ENCODE measurements around the gene MPL. TPM values are rescaled to one million over a fixed set of nuclear protein-coding genes. Genes with fewer than 3 reads are reported as not detected.
A peak's percentile ranks its signal among the peaks of the same experiment; 100 is the strongest.

Gene MPL
- total RNA-seq, 1 experiment from 2014 or later, result not detected

DNA sequence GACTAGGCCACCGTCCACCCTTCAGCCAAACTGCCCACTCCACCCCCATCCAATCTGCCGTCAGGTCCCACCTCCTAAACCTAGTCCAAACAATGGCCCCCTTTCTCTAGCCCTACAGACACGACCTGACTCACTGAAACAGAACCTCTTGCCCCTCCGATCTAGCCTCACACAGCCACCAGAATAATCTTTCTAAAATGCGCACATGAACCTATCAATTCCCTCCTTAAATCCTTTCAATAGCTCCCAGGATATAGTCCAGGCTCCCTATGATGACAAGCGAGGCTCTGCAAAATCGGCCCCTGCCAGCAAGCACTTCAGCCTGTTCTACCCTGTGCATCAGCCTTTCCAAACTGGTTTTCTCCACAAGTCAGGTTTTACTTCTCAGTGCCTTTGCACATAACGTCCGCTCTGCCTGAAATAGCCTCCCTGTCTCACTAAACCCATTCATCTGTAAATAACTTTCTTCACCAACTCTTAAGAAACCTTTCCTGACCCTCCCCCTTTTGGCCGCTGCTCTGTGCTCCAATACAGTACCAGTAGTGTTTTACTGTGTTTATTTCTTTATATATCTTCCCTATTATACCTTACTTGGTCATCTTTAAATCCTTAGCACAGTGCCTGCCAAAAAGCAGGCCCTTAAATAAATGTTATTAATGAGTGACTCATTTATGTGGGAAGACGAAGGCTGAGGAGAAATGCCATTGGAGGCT lies 12.1 kb downstream of the MPL start:
- no peaks in the 10 kb centered on the region for H3K36me3 ChIP-seq (ENCODE audit: insufficient read depth, low read length, poor library complexity, severe bottlenecking)
- no peak for DNase-seq (ENCODE audit: low spot score)
- no peaks in the 10 kb centered on the region for H3K27me3 ChIP-seq (replicated peaks; ENCODE audit: insufficient read depth, low read depth, low read length, poor library complexity)
- peak overlapping the region; percentile 52 for H3K4me3 ChIP-seq (ENCODE audit: low read depth, low read length, poor library complexity, severe bottlenecking)
- peaks cover 8% of the 10 kb centered on the region for H3K4me1 ChIP-seq (ENCODE audit: insufficient read depth, low read length, poor library complexity, severe bottlenecking)
- CTCF ChIA-PET, result no interaction called here
- no peak overlapping the region for H3K27ac ChIP-seq (ENCODE audit: low read depth, low read length, poor library complexity, severe bottlenecking)
- no peaks in the 10 kb centered on the region for H3K9me3 ChIP-seq (ENCODE audit: low read depth, low read length, poor library complexity, severe bottlenecking)
- no peak for TF ChIP-seq EZH2 (IDR thresholded peaks at IDR 0.05; ENCODE audit: borderline replicate concordance, low read depth, low read length, poor library complexity, severe bottlenecking)
- TF ChIP-seq, protein P1, sequence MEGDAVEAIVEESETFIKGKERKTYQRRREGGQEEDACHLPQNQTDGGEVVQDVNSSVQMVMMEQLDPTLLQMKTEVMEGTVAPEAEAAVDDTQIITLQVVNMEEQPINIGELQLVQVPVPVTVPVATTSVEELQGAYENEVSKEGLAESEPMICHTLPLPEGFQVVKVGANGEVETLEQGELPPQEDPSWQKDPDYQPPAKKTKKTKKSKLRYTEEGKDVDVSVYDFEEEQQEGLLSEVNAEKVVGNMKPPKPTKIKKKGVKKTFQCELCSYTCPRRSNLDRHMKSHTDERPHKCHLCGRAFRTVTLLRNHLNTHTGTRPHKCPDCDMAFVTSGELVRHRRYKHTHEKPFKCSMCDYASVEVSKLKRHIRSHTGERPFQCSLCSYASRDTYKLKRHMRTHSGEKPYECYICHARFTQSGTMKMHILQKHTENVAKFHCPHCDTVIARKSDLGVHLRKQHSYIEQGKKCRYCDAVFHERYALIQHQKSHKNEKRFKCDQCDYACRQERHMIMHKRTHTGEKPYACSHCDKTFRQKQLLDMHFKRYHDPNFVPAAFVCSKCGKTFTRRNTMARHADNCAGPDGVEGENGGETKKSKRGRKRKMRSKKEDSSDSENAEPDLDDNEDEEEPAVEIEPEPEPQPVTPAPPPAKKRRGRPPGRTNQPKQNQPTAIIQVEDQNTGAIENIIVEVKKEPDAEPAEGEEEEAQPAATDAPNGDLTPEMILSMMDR (conservative IDR thresholded peaks at IDR 0.05; ENCODE audit: low read depth, low read length), result no peak
- BruUV-seq (replicated peaks), result no TSS peak
- intact Hi-C loops (cut with micrococcal nuclease; ENCODE audit: unreplicated experiment), result loop anchor here (10.0 kb wide), 1 partner anchor 105 kb away; no protein-coding TSS in a partner anchor
- POLR2A ChIA-PET (ENCODE audit: low non-redundant PET), result no interaction called here

DNA sequence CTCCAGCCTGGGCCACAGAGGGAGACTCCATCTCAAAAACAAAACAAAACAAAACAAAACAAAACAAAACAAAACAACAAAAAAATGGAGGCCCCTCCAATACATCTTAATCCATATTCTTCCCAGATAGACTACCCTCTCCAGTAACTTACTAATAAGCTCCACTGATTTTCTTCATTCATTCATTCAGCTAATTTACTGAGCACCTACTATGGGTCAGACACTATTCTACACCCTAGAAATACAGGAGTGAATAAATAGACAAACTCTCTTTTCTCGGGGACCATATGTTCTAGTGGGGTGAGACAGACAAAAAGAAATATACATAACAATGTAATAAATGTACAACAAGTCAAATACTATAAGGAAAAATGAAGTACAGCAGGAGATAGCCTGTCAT lies 13.4 kb downstream of the MPL start:
- no TSS peak for BruUV-seq (replicated peaks)
- no peak overlapping the region for H3K27ac ChIP-seq (ENCODE audit: low read depth, low read length, poor library complexity, severe bottlenecking)
- H3K9me3 ChIP-seq (ENCODE audit: low read depth, low read length, poor library complexity, severe bottlenecking), result no peaks in the 10 kb centered on the region
- H3K36me3 ChIP-seq (ENCODE audit: insufficient read depth, low read length, poor library complexity, severe bottlenecking), result no peaks in the 10 kb centered on the region
- intact Hi-C loops (cut with micrococcal nuclease; ENCODE audit: unreplicated experiment), result loop anchor here (10.0 kb wide), 1 partner anchor 106 kb away; no protein-coding TSS in a partner anchor
- no peak for DNase-seq (ENCODE audit: low spot score)
- H3K4me3 ChIP-seq (ENCODE audit: low read depth, low read length, poor library complexity, severe bottlenecking), result no peak overlapping the region
- CTCF ChIA-PET, result no interaction called here
- POLR2A ChIA-PET (ENCODE audit: low non-redundant PET), result interaction anchor here (0.6 kb wide), 1 partner anchor 463 kb away, joined by 5 read pairs; no protein-coding TSS in a partner anchor
- TF ChIP-seq, protein P1 (conservative IDR thresholded peaks at IDR 0.05; ENCODE audit: low read depth, low read length), result no peak
- TF ChIP-seq EZH2 (IDR thresholded peaks at IDR 0.05; ENCODE audit: borderline replicate concordance, low read depth, low read length, poor library complexity, severe bottlenecking), result no peak
- H3K4me1 ChIP-seq (ENCODE audit: insufficient read depth, low read length, poor library complexity, severe bottlenecking), result peaks cover 8% of the 10 kb centered on the region
- no peaks in the 10 kb centered on the region for H3K27me3 ChIP-seq (replicated peaks; ENCODE audit: insufficient read depth, low read depth, low read length, poor library complexity)

DNA sequence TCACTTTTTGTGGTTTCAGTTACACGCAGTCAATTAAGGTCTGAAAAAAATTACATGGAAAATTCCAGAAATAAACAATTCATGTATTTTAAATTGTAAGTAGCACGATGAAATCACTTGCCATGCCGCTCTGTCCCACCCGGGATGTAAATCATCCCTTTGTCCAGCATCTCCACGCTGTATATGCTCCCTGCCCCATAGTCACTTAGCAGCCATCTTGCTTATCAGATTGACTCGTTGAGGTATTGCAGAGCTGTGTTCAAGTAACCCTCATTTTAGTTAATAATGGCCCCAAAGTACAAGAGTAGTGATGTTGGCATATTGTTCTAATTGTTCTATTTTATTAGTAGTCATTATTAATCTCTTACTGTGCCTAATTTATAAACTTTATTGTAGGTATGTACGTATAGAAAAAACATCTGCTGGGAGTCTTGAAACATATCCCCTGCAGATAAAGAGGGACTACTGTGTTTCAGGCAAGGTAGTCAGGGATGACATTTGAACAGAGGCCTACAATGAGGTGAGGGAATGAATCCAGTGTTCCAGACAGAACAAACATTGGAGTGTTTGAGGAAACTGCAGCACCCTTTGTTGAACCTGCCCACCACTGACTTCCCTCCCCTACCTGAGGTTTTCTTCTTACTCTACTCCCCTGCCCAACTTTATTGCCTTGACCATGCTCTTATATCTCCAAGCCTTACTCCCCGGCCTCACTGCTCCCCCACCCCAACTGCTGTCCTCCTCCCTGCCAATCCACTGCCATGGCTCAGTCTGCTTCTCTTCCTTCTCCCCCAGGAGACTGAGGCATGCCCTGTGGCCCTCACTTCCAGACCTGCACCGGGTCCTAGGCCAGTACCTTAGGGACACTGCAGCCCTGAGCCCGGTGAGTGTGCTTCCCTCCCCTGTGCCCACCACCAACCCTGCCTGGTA lies 14.1 kb downstream of the MPL start:
- ChIA-PET POLR2A (ENCODE audit: low non-redundant PET) (interaction anchor here (0.6 kb wide), 1 partner anchor 462 kb away, joined by 5 read pairs; no protein-coding TSS in a partner anchor), CTCF (no interaction called here)
- no TSS peak for BruUV-seq (replicated peaks)
- Histone ChIP-seq H3K4me3 (ENCODE audit: low read depth, low read length, poor library complexity, severe bottlenecking) (no peak overlapping the region), H3K9me3 (ENCODE audit: low read depth, low read length, poor library complexity, severe bottlenecking) (no peaks in the 10 kb centered on the region), H3K27ac (ENCODE audit: low read depth, low read length, poor library complexity, severe bottlenecking) (no peak overlapping the region), H3K27me3 (replicated peaks; ENCODE audit: insufficient read depth, low read depth, low read length, poor library complexity) (no peaks in the 10 kb centered on the region), H3K4me1 (ENCODE audit: insufficient read depth, low read length, poor library complexity, severe bottlenecking) (peaks cover 8% of the 10 kb centered on the region), H3K36me3 (ENCODE audit: insufficient read depth, low read length, poor library complexity, severe bottlenecking) (no peaks in the 10 kb centered on the region)
- TF ChIP-seq, protein P1 (conservative IDR thresholded peaks at IDR 0.05; ENCODE audit: low read depth, low read length), result no peak
- no peak for TF ChIP-seq EZH2 (IDR thresholded peaks at IDR 0.05; ENCODE audit: borderline replicate concordance, low read depth, low read length, poor library complexity, severe bottlenecking)
- intact Hi-C loops (cut with micrococcal nuclease; ENCODE audit: unreplicated experiment), result loop anchor here (10.0 kb wide), 1 partner anchor 107 kb away; no protein-coding TSS in a partner anchor
- DNase-seq (ENCODE audit: low spot score), result no peak

All from A673 (cell line).